Measurements from ENCODE around the gene ZG16. TPM values are rescaled to one million over a fixed set of nuclear protein-coding genes. Genes with fewer than 3 reads are reported as not detected.
"Not testable (repeated sequence)": the region's sequence is repeated elsewhere in the genome, so short reads cannot be mapped to it uniquely, and the experiment has no call there.

The ZG16 gene
- polyA plus RNA-seq, 1 donor from 2014 or later = not detected

- no peak within 1 kb of the TSS for H3K4me3 ChIP-seq (ENCODE audit: low read length)
- H2AFZ ChIP-seq (ENCODE audit: low read depth, low read length) = no peak within 1 kb of the TSS
- H3K9ac ChIP-seq (ENCODE audit: low read length) = no peak within 1 kb of the TSS
- no peaks in the 10 kb centered on the region for H4K20me1 ChIP-seq (ENCODE audit: insufficient read depth)
- no peaks in the 10 kb centered on the region for H3K27me3 ChIP-seq (ENCODE audit: insufficient read depth, low read depth, low read length)
- H3K9me2 ChIP-seq (ENCODE audit: insufficient read depth, low read length) = no peaks in the 10 kb centered on the region
- no peak within 1 kb of the TSS for H3K4me2 ChIP-seq (ENCODE audit: low read length)
- no peak within 1 kb of the TSS for H3K27ac ChIP-seq (ENCODE audit: low read length)
- no peaks in the 10 kb centered on the region for H3K36me3 ChIP-seq (ENCODE audit: insufficient read depth, low read length)
- H3F3A ChIP-seq (ENCODE audit: insufficient read depth, low read length, poor library complexity, severe bottlenecking) = no peaks in the 10 kb centered on the region
- no peak for TF ChIP-seq CTCF (IDR thresholded peaks at IDR 0.05; ENCODE audit: poor library complexity, severe bottlenecking)
- TF ChIP-seq RAD21 (conservative IDR thresholded peaks at IDR 0.05) = no peak
- H3K79me2 ChIP-seq (replicated peaks; ENCODE audit: insufficient read depth, low read length) = no peaks in the 10 kb centered on the region
- H3K9me3 ChIP-seq (ENCODE audit: low read length) = no peaks in the 10 kb centered on the region
These were observed 32.2 kb upstream of the ZG16 start, which contains the start of gene C16orf54 for GRCh38 chr16:29745853-29746345. Gene C16orf54 (minus strand): TSS chr16:29745990. CDS start chr16:29744951, 1,039 bp downstream.

GRCh38 chr16:29746518-29746917 is 31.5 kb upstream of the ZG16 start:
- H2AFZ ChIP-seq (ENCODE audit: low read depth, low read length); H4K20me1 ChIP-seq (ENCODE audit: insufficient read depth); H3K36me3 ChIP-seq (ENCODE audit: insufficient read depth, low read length); H3K4me3 ChIP-seq (ENCODE audit: low read length); H3K9me2 ChIP-seq (ENCODE audit: insufficient read depth, low read length); H3K4me2 ChIP-seq (ENCODE audit: low read length); H3F3A ChIP-seq (ENCODE audit: insufficient read depth, low read length, poor library complexity, severe bottlenecking); H3K27ac ChIP-seq (ENCODE audit: low read length); H3K9ac ChIP-seq (ENCODE audit: low read length); H3K27me3 ChIP-seq (ENCODE audit: insufficient read depth, low read depth, low read length); H3K79me2 ChIP-seq (replicated peaks; ENCODE audit: insufficient read depth, low read length); H3K9me3 ChIP-seq (ENCODE audit: low read length): not testable (repeated sequence)

- Histone ChIP-seq H3K36me3 (ENCODE audit: insufficient read depth, low read length) (no peaks in the 10 kb centered on the region), H3K9ac (ENCODE audit: low read length) (no peak overlapping the region), H3K9me3 (ENCODE audit: low read length) (no peaks in the 10 kb centered on the region), H3F3A (ENCODE audit: insufficient read depth, low read length, poor library complexity, severe bottlenecking) (no peaks in the 10 kb centered on the region), H3K79me2 (replicated peaks; ENCODE audit: insufficient read depth, low read length) (no peaks in the 10 kb centered on the region), H2AFZ (ENCODE audit: low read depth, low read length) (no peak overlapping the region), H3K9me2 (ENCODE audit: insufficient read depth, low read length) (no peaks in the 10 kb centered on the region), H3K4me3 (ENCODE audit: low read length) (no peak overlapping the region), H3K27me3 (ENCODE audit: insufficient read depth, low read depth, low read length) (no peaks in the 10 kb centered on the region), H3K4me2 (ENCODE audit: low read length) (no peak overlapping the region), H4K20me1 (ENCODE audit: insufficient read depth) (no peaks in the 10 kb centered on the region), H3K27ac (ENCODE audit: low read length) (no peak overlapping the region)
- no peak for TF ChIP-seq CTCF (IDR thresholded peaks at IDR 0.05; ENCODE audit: poor library complexity, severe bottlenecking)
- no peak for TF ChIP-seq MXI1 (conservative IDR thresholded peaks at IDR 0.05; ENCODE audit: poor library complexity, severe bottlenecking)
- no peak for TF ChIP-seq SMC3 (conservative IDR thresholded peaks at IDR 0.05; ENCODE audit: poor library complexity)
These were observed 29.9 kb upstream of the ZG16 start for GRCh38 chr16:29747947-29748759.

- not testable (repeated sequence) for H3K36me3 ChIP-seq (ENCODE audit: insufficient read depth, low read length); H3K9me3 ChIP-seq (ENCODE audit: low read length); H3K27ac ChIP-seq (ENCODE audit: low read length); H4K20me1 ChIP-seq (ENCODE audit: insufficient read depth); H3K4me3 ChIP-seq (ENCODE audit: low read length); H3K79me2 ChIP-seq (replicated peaks; ENCODE audit: insufficient read depth, low read length); H2AFZ ChIP-seq (ENCODE audit: low read depth, low read length); H3F3A ChIP-seq (ENCODE audit: insufficient read depth, low read length, poor library complexity, severe bottlenecking); H3K9ac ChIP-seq (ENCODE audit: low read length); H3K4me2 ChIP-seq (ENCODE audit: low read length); H3K9me2 ChIP-seq (ENCODE audit: insufficient read depth, low read length); H3K27me3 ChIP-seq (ENCODE audit: insufficient read depth, low read depth, low read length)
These were observed 29.3 kb upstream of the ZG16 start for GRCh38 chr16:29748760-29749149.
